Naive B cell (primary cell): ENCODE results near the gene GDF2. TPM values are rescaled to one million over a fixed set of nuclear protein-coding genes. Genes with fewer than 3 reads are reported as not detected.

Source experiments
- ATAC-seq, 2 donors: fragments of 150-1000 bp; cut with Tn5 transposase; 2 replicates each; pipeline ENCODE4 v1.10.0; 2021; ENCODE audit warnings: low read depth in 2 of 2, mild to moderate bottlenecking in 2 of 2, moderate library complexity in 2 of 2
- DNase-seq: peaks from one replicate; pipeline ENCODE4 v3.0.0; 2022
- H3K27ac Mint-ChIP-seq, 6 donors: one replicate each; pipeline ENCODE4 v1.8.0; 2020 to 2022; ENCODE audit warnings: mild to moderate bottlenecking in 6 of 6, mixed read lengths in 6 of 6, moderate library complexity in 5 of 6, inconsistent platforms in 2 of 6
- H3K27me3 Mint-ChIP-seq, 3 donors: one replicate each; pipeline ENCODE4 v1.8.0; 2021 to 2022; ENCODE audit warnings: mixed read lengths in 3 of 3, mild to moderate bottlenecking in 1 of 3
- H3K36me3 Mint-ChIP-seq, 2 donors: one replicate each; pipeline ENCODE4 v1.8.0; 2020 to 2022; ENCODE audit warnings: mixed read lengths in 2 of 2, inconsistent platforms in 1 of 2, mild to moderate bottlenecking in 1 of 2
- H3K4me1 Mint-ChIP-seq, 3 donors: one replicate each; pipeline ENCODE4 v1.8.0; 2020 to 2022; ENCODE audit warnings: mixed read lengths in 3 of 3, inconsistent platforms in 1 of 3, mild to moderate bottlenecking in 1 of 3, moderate library complexity in 1 of 3
- H3K4me3 Mint-ChIP-seq, 8 donors: one replicate each; pipeline ENCODE4 v1.8.0; 2020 to 2022; ENCODE audit warnings: mild to moderate bottlenecking in 8 of 8, mixed read lengths in 8 of 8, moderate library complexity in 8 of 8, inconsistent platforms in 2 of 8
- H3K9me3 Mint-ChIP-seq, 7 donors: one replicate each; pipeline ENCODE4 v1.8.0; 2020 to 2022; ENCODE audit warnings: mixed read lengths in 7 of 7, mild to moderate bottlenecking in 5 of 7, inconsistent platforms in 2 of 7, moderate library complexity in 1 of 7
- polyA plus RNA-seq, 6 donors: library from polyadenylated mRNA; unstranded; fragments of 300-500 nt; fragmentation: Illumina TruSeq; gene quantifications; one replicate each; pipeline ENCODE4 v1.2.3, GENCODE V29; 2021; ENCODE audit warnings: low read depth in 6 of 6

Gene GDF2
- polyA plus RNA-seq, 6 donors from 2014 or later = not detected

DNA sequence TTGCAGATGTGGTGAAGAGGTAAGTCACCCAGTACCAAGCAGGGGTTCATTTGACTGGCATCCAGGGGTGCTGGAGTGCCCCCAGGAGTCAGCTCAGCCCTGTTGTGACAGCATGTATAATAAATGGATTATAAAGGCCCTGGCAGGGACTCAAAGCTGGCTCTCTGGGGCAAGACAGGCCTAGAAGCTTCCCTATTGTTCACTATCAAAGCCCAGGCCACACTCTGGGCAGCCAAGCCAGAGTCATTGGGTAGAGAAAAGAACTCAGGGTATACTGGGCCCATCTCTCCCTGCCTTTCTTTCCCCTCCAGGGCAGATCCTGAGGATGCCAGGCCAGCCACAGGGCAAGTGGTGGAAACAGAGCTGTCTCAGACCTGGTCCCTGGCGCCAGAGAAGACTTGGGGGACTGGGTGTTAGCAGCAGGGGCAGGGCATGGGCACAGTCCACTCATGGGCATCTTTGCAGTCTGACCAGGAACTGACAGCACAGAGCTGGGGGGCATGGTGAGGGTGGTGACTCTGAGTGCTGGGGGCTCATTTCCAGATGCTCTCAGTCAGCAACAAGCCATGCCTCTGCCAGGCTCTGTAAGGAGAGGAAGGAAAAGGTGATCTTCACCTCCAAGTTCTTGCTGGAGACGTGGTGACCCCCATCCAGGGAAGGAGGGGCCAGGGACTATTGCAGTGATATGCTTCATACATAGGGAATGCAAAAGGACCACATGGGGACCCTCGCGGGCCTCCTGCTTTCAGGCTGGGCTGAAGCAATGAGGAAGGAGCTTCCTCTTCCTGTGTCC, 37.6 kb downstream of the GDF2 start:
- ATAC-seq (no peak), DNase-seq (no peak)
- H3K4me1 Mint-ChIP-seq = no peaks in the 10 kb centered on the region
- no peaks in the 10 kb centered on the region for H3K9me3 Mint-ChIP-seq
- H3K27ac Mint-ChIP-seq = no peak overlapping the region
- H3K36me3 Mint-ChIP-seq = no peaks in the 10 kb centered on the region
- H3K27me3 Mint-ChIP-seq = peaks cover 0 to 5% (median 0%) of the 10 kb centered on the region in 3 donors
- H3K4me3 Mint-ChIP-seq = no peak overlapping the region

DNA sequence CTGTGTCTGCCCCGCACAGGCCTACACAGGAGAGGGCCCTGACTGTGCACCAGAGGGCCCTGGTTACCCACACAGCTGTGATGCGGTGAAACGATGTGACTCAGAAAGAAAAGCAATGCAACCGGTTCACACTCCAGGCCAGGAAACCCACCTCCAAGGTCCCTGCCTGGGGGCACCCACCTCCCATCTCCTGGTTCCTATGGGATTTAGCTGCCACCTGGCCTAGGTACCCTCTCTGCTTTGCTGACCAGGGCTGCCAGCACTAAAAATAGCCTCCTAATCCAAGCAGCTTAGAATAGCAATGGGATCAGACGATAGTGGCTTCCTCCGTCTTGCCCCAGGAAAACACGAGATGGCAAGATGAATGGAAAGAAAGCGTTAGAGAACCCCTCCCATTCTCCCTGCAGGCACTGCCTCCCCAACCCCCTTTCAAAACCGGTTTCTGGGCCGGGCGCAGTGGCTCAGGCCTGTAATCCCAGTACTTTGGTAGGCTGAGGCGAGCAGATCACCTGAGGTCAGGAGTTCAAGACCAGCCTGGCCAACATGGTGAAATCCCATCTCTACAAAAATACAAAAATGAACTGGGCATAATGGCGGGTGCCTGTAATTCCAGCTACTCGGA, 38.3 kb downstream of the GDF2 start:
- peak overlapping the region in 1 of 6 donors; percentile 36 for H3K27ac Mint-ChIP-seq

DNA sequence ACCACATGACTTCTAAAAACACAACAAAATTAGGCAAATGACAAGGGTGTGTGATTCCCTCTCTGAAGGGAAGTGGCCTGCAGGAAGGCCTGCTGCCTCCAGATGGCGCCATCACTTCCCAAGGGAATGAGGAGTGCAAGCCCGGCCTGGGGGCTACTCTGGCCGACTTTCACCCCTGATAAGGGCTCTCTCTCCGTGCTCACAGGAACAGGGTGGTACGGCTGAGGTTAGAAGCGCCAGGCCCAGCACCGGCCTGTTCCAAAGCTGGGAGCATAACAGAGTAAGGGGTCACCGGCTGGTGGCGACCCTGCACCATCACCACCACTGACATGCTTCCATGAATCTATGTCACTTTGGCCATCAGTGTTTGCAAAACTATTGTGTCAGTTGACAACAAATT, 39.0 kb downstream of the GDF2 start:
- no peak overlapping the region for H3K4me3 Mint-ChIP-seq
- DNase-seq = no peak
- H3K9me3 Mint-ChIP-seq = no peaks in the 10 kb centered on the region
- H3K4me1 Mint-ChIP-seq = no peaks in the 10 kb centered on the region
- H3K27me3 Mint-ChIP-seq = peaks cover 0 to 8% (median 6%) of the 10 kb centered on the region in 3 donors
- no peaks in the 10 kb centered on the region for H3K36me3 Mint-ChIP-seq
- ATAC-seq = no peak
- no peak overlapping the region for H3K27ac Mint-ChIP-seq

More for the DNA sequence above, 38.3 kb downstream of the GDF2 start:
- Mint-ChIP-seq H3K9me3 (no peaks in the 10 kb centered on the region), H3K4me1 (no peaks in the 10 kb centered on the region), H3K27me3 (peaks cover 0 to 6% (median 5%) of the 10 kb centered on the region in 3 donors), H3K4me3 (no peak overlapping the region), H3K36me3 (no peaks in the 10 kb centered on the region)
- ATAC-seq = no peak
- no peak for DNase-seq

DNA sequence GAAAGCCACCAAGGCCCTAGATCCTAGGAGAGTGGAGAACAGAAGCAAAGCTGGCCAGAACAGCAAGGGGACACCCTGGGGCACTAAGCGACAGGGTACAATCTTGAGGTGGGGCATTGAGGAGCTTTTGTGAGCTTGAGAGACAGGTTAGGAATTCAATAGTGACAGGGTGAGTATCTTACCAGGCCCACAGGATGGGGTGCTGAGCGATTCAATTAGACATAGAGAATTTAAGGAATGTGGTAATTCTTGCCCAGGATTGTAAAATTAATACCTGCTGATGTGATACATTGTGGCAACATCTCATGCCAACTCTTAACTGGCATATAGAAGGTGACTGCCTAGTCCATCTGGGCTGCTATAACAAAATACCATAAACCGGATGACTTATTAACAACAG, 39.9 kb downstream of the GDF2 start:
- no peaks in the 10 kb centered on the region for H3K9me3 Mint-ChIP-seq
- H3K27ac Mint-ChIP-seq = peak overlapping the region in 1 of 6 donors; percentile 64
- no peaks in the 10 kb centered on the region for H3K36me3 Mint-ChIP-seq
- H3K4me3 Mint-ChIP-seq = no peak overlapping the region
- no peak for ATAC-seq
- DNase-seq = no peak
- peaks cover 0 to 8% (median 6%) of the 10 kb centered on the region in 3 donors for H3K27me3 Mint-ChIP-seq
- no peaks in the 10 kb centered on the region for H3K4me1 Mint-ChIP-seq

DNA sequence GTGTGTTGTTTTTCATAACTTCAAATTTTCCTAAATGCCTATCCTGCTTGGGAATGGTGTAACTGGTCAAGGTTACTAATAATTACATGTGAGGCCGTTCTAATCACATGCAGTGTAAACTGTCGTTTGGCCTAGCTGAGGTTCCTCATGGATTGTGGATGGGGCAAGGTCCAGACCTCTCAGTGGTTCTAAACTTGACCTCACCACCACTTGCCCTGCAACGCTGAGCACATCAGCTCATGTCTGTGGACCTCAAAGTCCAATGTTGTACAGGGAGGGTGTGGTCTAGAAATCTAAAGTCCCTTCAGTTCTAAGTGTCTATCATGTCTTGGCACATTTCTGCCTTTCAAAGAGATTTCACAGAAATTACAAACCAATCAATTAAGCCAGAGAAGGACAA, 41.5 kb downstream of the GDF2 start:
- H3K36me3 Mint-ChIP-seq = no peaks in the 10 kb centered on the region
- ATAC-seq (no peak), DNase-seq (no peak)
- H3K27ac Mint-ChIP-seq = peak overlapping the region in 1 of 6 donors; percentile 67
- H3K9me3 Mint-ChIP-seq = no peaks in the 10 kb centered on the region
- H3K27me3 Mint-ChIP-seq = peaks cover 0 to 8% (median 6%) of the 10 kb centered on the region in 3 donors
- H3K4me3 Mint-ChIP-seq = no peak overlapping the region
- no peaks in the 10 kb centered on the region for H3K4me1 Mint-ChIP-seq

DNA sequence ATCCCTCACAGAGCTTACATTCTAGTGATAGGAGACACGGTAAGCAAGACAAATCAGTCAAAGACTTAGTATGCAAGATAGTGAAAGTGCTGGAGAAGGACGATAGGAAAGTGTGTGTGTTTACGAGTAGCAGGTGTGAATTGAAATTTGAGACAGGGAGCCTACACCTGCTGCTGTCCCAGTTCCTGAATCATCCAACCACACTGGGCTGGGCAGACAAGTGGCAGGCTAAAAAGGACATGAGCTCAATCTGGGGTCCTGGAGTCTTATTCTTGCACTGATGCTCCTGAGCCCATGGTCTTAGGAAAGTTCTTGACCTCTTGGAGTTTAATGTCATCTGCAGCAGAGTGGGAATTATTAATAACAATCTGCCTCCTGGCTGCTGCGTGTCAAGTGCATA, 42.1 kb downstream of the GDF2 start:
- ATAC-seq (no peak), DNase-seq (no peak)
- Mint-ChIP-seq H3K4me1 (no peaks in the 10 kb centered on the region), H3K4me3 (no peak overlapping the region), H3K27me3 (peaks cover 0 to 8% (median 6%) of the 10 kb centered on the region in 3 donors), H3K9me3 (no peaks in the 10 kb centered on the region), H3K27ac (peak overlapping the region in 1 of 6 donors; percentile 6), H3K36me3 (no peaks in the 10 kb centered on the region)

DNA sequence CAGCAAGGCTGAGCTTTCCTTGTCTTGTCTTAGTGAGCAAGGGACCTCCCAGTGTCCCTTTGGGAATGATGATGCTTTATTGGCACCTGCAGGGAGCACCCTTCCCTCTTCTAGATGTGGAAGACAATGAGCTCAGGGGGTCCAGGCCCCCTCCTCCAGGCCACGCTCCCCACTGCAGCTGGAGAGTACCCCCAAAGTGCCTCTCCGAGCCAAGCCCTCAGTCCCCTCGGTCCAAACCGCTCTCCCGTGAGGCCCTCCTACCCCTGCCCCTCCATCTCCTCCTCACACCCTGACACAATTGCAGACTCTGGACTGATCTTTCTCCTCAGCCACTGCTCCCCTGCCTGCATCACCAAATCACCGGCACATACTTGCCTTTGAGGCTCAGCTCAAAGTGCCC, 42.7 kb downstream of the GDF2 start:
- Mint-ChIP-seq H3K36me3 (no peaks in the 10 kb centered on the region), H3K27ac (no peak overlapping the region), H3K27me3 (peaks cover 0 to 8% (median 6%) of the 10 kb centered on the region in 3 donors), H3K9me3 (no peaks in the 10 kb centered on the region), H3K4me1 (no peaks in the 10 kb centered on the region), H3K4me3 (no peak overlapping the region)
- DNase-seq (no peak), ATAC-seq (no peak)

DNA sequence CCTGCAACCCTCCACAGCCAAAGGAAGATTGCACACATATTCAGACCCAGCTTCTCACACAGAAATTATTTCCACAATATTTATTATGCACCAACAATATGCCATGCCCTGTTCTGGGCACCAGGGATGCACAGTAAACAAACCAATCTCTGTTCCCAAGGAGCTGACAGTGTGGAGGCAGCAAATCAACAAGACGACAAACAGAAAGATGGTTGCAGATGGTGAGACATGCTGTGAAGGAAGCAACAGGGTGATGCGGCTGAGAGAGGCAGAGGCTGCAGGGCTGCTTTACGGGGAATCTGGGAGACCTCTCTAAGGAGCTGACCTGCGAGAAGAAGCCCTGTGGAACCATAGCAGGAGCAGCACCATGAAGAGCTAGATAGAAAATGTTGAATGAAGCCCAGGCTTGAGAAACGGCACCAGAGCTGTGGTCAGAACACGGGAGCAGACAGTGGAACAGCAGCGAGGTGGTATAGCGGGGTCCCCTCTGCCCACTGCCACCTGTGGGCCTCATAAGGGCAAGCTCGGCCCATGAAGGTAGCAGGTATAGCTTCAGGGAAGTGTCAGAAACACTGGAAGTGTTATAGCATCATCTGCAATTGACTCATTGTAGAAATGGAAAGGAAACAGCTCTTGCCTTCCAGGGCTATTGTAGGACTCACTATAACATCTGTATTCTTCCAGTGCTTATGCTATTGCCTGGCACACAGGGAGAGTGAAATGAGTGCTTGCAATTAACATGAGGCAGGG, 43.4 kb downstream of the GDF2 start:
- Mint-ChIP-seq H3K27me3 (peaks cover 0 to 8% (median 6%) of the 10 kb centered on the region in 3 donors), H3K27ac (no peak overlapping the region), H3K4me1 (no peaks in the 10 kb centered on the region), H3K36me3 (no peaks in the 10 kb centered on the region), H3K4me3 (no peak overlapping the region), H3K9me3 (no peaks in the 10 kb centered on the region)
- no peak for ATAC-seq
- no peak for DNase-seq

DNA sequence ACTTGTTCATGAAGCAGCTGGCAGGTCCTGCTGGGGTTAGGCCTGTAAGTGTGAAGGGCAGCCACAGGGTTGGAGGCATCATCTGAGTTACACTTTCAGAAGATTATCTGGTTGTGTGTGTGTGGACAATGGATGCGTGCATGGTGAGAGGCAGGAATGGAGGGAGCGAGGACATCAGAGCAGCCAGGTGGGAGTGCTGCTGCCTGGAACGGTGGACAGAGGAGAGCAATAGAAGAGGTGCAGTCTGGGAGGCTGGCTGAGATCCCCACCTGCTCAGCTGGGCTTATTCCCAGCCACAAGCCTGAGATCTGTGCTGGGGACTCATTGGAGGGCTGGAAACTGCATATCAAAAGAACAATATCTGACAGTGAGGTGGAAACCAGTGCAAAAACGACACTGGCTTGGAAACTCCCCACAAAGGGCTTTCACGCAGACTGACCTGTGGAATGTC, 44.0 kb downstream of the GDF2 start:
- peaks cover 0 to 8% (median 6%) of the 10 kb centered on the region in 3 donors for H3K27me3 Mint-ChIP-seq
- H3K9me3 Mint-ChIP-seq = no peaks in the 10 kb centered on the region
- no peak for DNase-seq
- H3K4me3 Mint-ChIP-seq = no peak overlapping the region
- no peak for ATAC-seq
- H3K36me3 Mint-ChIP-seq = no peaks in the 10 kb centered on the region
- H3K4me1 Mint-ChIP-seq = no peaks in the 10 kb centered on the region
- H3K27ac Mint-ChIP-seq = peak overlapping the region in 2 of 6 donors; percentile 44 to 86

DNA sequence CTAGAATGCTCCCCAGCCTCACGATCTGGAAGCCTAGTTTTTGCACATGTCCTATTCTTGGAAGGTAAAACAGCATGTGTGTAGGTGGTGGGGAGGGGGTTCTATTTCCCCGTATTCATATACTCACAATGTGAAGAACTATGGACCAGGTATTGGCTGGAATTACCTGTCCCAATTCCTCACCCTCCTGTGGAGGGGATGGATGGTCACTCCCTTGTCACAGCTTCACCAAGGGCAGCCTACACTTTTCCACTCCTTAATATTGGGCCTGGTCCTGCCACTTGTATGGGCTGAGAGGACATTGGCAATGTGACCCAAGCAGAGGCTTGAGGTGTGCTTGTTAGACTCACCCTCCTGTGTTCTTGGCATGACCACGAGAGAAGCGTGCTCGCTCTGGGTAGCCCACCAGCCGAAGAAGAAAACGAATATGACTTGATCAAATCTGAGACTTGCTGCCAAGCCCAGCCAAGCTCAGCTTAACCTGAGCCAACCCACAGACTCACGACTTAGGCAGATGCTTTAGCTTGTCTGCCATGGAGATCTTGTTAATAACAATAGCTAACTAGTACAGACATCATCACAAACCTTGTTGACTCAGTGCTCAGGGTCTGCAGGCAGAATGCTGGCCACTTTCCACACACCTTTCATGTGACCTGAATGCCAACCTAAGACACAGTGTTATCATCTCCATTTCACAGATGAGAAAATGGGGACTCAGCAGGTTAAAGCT, 44.6 kb downstream of the GDF2 start:
- Mint-ChIP-seq H3K27ac (no peak overlapping the region), H3K4me3 (no peak overlapping the region), H3K27me3 (peaks cover 0 to 8% (median 6%) of the 10 kb centered on the region in 3 donors), H3K36me3 (no peaks in the 10 kb centered on the region), H3K4me1 (no peaks in the 10 kb centered on the region), H3K9me3 (no peaks in the 10 kb centered on the region)
- ATAC-seq = no peak
- DNase-seq = no peak

DNA sequence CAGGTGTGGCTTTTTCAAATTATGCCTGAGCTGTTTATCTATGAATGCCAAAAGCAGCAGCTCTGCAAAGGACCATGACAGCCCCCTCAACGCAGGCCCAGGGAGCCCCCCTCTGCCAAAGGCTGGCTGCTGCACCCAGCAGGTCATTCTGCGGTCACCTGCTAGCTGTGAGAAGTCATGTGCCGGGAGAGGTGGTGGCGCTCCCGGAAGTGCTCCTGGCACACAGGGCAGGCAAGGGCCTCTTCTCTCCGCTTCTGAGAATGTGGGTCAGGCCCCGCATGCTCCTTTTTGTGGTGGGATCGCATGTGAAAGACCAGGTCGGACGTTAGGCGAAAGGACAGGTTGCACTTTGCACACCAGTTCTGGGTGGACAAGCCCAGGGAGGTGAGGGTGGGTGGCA, 45.4 kb downstream of the GDF2 start:
- Mint-ChIP-seq H3K4me3 (no peak overlapping the region), H3K36me3 (no peaks in the 10 kb centered on the region), H3K27ac (no peak overlapping the region), H3K4me1 (no peaks in the 10 kb centered on the region), H3K27me3 (peaks cover 0 to 8% (median 6%) of the 10 kb centered on the region in 3 donors), H3K9me3 (no peaks in the 10 kb centered on the region)
- DNase-seq (no peak), ATAC-seq (no peak)

DNA sequence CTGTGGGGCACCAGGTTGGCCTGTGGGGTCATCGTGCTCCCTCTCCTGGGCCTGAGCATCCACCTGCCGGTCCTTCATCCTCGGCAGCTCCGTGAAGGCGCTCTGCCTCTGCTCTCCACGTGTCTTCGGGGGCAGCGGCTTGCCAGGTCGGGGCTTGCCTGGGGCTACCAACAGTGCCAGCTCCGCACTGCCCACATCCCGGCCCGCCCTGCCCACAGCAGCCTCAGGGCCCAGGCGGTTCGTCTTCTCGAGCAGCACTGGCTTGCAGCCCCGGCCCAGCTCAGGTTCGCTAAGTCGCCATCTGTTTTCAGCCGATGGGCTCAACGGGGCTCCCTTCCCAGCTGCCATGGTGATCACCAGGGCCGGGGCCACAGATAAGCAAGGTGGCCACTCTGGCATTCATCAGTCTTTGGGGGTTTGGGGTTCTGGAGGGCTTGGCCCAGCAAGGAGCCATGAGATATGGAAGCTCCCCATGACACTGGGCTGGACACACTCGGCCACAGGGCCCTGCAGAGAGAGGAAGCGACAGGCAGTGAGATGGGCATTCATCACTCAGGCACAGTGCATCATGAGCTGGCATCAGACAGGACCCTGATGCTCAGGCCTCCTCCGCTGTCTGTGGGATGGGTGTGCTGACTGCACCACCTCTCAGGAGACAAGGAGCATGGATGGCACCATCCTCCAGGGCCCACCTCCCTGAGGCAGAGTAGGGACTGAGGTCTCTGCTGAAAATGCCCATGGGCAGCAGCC, 46.4 kb downstream of the GDF2 start:
- ATAC-seq (no peak), DNase-seq (no peak)
- Mint-ChIP-seq H3K36me3 (no peaks in the 10 kb centered on the region), H3K4me3 (no peak overlapping the region), H3K27me3 (peaks cover 0 to 8% (median 6%) of the 10 kb centered on the region in 3 donors), H3K27ac (no peak overlapping the region), H3K9me3 (no peaks in the 10 kb centered on the region), H3K4me1 (no peaks in the 10 kb centered on the region)
